GM18526 (cell line): ENCODE results near the gene RASL12.

Experiments
- POLR2A ChIP-seq: IDR thresholded peaks from 3 replicates; pipeline ENCODE4 v1.6.1; 2011; ENCODE audit not compliant: insufficient read length; ENCODE audit errors: extremely low read depth

RASL12 gene

GRCh38 chr15:65067317-65067644 lies 510 bp downstream of the RASL12 start:
- no peak for TF ChIP-seq POLR2A

GRCh38 chr15:65066635-65067316 lies 1.0 kb downstream of the RASL12 start:
- no peak for TF ChIP-seq POLR2A

GRCh38 chr15:65066001-65066634 lies 1.7 kb downstream of the RASL12 start:
- no peak for TF ChIP-seq POLR2A

GRCh38 chr15:65062726-65063125 lies 5.1 kb downstream of the RASL12 start:
- TF ChIP-seq POLR2A: no peak

- no peak for TF ChIP-seq POLR2A
These were observed 5.7 kb downstream of the RASL12 start for GRCh38 chr15:65062061-65062460.

- no peak for TF ChIP-seq POLR2A
These were observed 7.0 kb downstream of the RASL12 start for GRCh38 chr15:65060641-65061397.

GRCh38 chr15:65059931-65060596 lies 7.7 kb downstream of the RASL12 start:
- no peak for TF ChIP-seq POLR2A

- no peak for TF ChIP-seq POLR2A
These were observed 8.4 kb downstream of the RASL12 start for GRCh38 chr15:65059369-65059750.

- no peak for TF ChIP-seq POLR2A
These were observed 9.1 kb downstream of the RASL12 start for GRCh38 chr15:65058394-65059368.

- TF ChIP-seq POLR2A: no peak
These were observed 10.2 kb downstream of the RASL12 start for GRCh38 chr15:65057549-65057940.

GRCh38 chr15:65056868-65057548 lies 10.8 kb downstream of the RASL12 start:
- TF ChIP-seq POLR2A: no peak

- TF ChIP-seq POLR2A: no peak
These were observed 11.7 kb downstream of the RASL12 start for GRCh38 chr15:65056106-65056505.

GRCh38 chr15:65055201-65055870 lies 12.5 kb downstream of the RASL12 start:
- TF ChIP-seq POLR2A: no peak
